Activated naive CD8-positive, alpha-beta T cell treated with anti-CD3 and anti-CD28 coated beads, Interleukin-2, amount 50 U/mL, for 24 hours (primary cell): ENCODE measurements around the gene LGALS4.
"Not testable (repeated sequence)": the region's sequence is repeated elsewhere in the genome, so short reads cannot be mapped to it uniquely, and the experiment has no call there.

ENCODE experiments used
- ATAC-seq: fragments of 150-1000 bp; cut with Tn5 transposase; one replicate; pipeline ENCODE4 v1.10.0; 2021
- DNase-seq: peaks from one replicate; pipeline ENCODE4 v3.0.0; 2021
- H3K27ac Mint-ChIP-seq: one replicate; pipeline ENCODE4 v1.8.0; 2021; ENCODE audit warnings: mild to moderate bottlenecking, mixed read lengths
- H3K27me3 Mint-ChIP-seq: one replicate; pipeline ENCODE4 v1.8.0; 2021; ENCODE audit warnings: mixed read lengths
- H3K36me3 Mint-ChIP-seq: one replicate; pipeline ENCODE4 v1.8.0; 2021; ENCODE audit warnings: low read depth, mixed read lengths
- H3K4me1 Mint-ChIP-seq: one replicate; pipeline ENCODE4 v1.8.0; 2021; ENCODE audit warnings: mixed read lengths
- H3K4me3 Mint-ChIP-seq: one replicate; pipeline ENCODE4 v1.8.0; 2021; ENCODE audit warnings: mild to moderate bottlenecking, moderate library complexity, mixed read lengths
- H3K9me3 Mint-ChIP-seq: one replicate; pipeline ENCODE4 v1.8.0; 2021; ENCODE audit warnings: mixed read lengths

LGALS4 gene

DNA sequence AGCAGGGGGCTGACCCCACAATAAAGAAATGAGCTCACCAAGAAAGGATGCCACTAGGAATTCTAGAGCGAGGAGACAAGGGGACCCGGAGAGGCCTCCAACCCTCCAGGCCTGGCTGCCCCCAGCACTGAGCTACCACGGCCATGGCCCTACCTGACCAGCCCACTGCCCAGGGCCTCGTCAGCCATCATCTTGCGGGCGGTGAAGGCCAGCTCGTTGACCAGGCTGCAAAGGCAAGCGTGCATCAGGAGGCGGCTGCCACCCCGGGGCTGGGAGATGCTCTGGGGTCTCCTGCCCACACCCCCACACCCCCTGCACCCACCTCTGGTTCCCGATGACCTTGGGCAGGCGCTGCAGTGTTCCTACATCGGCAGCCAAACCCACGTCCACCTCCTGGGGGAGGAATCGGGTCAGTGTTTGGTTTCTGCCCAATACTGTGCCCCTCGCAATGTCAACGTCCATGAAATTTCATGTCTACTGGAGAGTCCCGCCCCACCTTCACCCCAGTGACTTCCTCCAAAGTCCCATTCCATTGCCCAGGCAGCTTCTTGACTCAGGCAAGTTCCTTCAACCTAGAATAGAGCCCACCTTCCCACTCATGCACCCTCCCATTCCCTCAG lies 3.5 kb upstream of the LGALS4 start:
- Mint-ChIP-seq H3K27me3 (no peaks in the 10 kb centered on the region), H3K36me3 (peaks cover 7% of the 10 kb centered on the region), H3K4me3 (no peak overlapping the region), H3K9me3 (no peaks in the 10 kb centered on the region), H3K27ac (no peak overlapping the region), H3K4me1 (peaks cover 2% of the 10 kb centered on the region)
- ATAC-seq = no peak
- DNase-seq = no peak

DNA sequence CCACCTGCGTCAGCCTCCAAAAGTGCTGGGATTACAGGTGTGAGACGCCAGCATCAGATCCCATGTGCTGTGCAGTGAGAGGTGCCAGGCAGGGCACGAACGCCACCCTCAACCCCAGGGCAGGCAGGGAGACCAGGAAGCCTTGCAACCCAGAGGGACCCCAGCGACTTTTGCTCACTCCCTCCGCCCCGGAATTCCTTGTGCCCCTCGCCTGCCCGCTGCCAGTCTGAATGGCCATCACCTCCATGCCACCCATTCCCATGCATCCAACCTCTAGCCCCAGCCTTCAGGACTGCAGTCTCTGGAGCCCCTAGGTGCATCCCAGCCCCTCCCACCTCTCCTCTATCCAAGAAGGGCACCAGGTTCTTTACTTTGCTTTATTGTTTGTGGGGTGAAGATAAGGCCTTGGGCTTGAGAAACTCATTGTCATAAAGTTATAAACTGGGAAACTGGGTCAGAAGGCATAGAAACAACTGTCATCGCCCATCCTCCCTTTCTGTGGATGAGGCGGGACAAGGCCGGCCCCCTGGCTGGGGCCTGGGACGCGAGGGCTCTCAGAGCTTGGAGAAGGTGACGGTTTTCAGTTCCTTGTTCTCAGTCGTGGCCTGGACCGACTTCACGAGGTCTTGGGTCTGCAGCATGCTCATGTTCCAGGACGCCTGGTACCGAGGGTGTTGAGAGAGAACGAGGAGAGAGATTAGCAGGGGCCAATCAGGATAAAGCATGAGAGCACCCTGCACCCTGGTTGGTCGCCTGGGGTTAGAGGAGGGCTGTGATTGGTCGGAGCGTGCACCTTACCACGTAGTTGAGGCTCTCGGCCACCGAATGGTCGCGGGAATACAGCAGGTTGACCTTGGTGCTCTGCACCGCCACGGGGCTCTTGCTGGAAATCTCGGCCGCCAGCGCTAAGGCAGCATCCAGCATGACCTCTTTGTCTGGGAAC lies 2.6 kb upstream of the LGALS4 start:
- DNase-seq (no peak), ATAC-seq (no peak)
- Mint-ChIP-seq H3K36me3 (peaks cover 7% of the 10 kb centered on the region), H3K4me3 (no peak overlapping the region), H3K27me3 (no peaks in the 10 kb centered on the region), H3K27ac (no peak overlapping the region), H3K4me1 (peaks cover 2% of the 10 kb centered on the region), H3K9me3 (no peaks in the 10 kb centered on the region)

DNA sequence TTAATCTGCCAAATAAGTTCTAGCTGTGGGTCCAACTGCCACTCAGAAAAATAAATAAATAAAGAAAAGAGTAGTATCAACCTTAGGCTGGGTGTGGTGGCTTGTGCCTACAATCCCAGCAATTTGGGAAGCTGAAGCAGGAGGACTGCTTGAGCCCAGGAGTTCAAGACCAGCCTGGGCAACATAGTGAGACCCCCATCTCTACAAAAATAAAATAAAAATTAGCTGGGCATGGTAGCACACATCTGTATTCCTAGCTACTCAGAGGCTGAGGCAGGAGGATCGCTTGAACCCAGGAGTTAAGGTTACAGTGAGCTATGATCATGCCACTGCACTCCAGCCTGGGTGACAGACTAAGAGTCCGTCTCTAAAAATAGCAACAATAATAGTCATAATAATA lies 1.2 kb upstream of the LGALS4 start:
- H3K4me3 Mint-ChIP-seq, ATAC-seq, DNase-seq, H3K27me3 Mint-ChIP-seq, H3K4me1 Mint-ChIP-seq, H3K36me3 Mint-ChIP-seq, H3K9me3 Mint-ChIP-seq, H3K27ac Mint-ChIP-seq: not testable (repeated sequence)

DNA sequence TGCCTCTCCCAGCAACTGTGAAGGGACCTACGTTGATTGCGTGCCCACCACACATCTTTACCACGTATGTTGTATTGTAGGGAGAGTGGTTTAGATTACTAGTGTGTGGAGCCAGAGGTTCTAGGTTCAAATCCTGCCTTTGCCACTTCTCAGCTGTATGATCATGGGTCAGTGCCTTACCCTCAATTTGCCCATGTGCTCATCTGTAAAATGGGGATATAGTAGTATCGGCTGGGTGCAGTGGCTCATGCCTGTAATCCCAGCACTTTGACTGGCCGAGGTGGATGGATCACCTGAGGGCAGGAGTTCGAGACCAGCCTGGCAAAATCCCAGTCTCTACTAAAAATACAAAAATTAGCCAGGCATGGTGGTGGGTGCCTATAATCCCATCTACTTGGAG lies 578 bp upstream of the LGALS4 start:
- H3K4me1 Mint-ChIP-seq = no peaks in the 10 kb centered on the region
- H3K9me3 Mint-ChIP-seq = no peaks in the 10 kb centered on the region
- no peak overlapping the region for H3K27ac Mint-ChIP-seq
- H3K4me3 Mint-ChIP-seq = no peak overlapping the region
- H3K36me3 Mint-ChIP-seq = peaks cover 7% of the 10 kb centered on the region
- H3K27me3 Mint-ChIP-seq = no peaks in the 10 kb centered on the region
- DNase-seq = no peak
- no peak for ATAC-seq

DNA sequence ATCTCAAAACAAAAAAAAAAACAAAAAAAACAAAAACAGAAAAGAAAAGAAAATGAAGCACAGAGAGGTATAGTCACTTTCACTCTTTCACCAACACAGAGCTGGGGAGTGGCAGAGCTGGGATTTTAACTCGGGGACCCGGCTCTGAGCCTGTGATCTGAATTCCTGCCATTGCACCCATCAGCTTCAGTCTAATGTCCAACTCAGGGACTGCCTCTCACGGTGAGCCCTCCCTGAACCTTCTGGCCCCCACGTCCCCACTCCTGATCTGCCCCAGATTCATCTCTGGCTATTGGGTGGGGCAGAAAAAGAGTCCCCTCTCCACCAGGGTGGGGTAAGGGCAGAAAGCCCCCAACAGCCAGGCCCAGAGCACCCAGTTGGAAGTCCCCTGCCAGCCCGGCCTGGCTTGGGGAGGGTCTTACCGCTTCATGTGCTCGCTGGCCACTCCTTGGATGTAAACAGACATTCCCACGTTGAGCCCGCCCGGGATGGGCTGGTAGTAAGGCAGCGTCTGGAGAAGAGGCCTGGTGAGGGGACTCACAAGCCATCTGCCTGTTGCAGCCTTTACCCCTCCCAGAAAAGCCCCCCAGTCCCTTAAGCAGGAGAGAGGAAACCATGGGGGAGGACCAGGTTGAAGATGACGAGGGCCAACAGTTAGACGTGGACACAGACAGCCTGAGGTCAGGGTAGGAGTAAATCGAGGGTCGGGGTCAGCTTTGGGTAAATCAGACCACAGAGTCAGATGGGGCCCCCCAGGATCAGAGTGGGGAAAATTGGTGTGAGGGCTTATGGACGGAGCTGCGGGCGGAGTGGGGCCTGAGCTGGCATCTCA lies 520 bp downstream of the LGALS4 start:
- ATAC-seq (no peak), DNase-seq (no peak)
- H3K27me3 Mint-ChIP-seq = no peaks in the 10 kb centered on the region
- peaks cover 7% of the 10 kb centered on the region for H3K36me3 Mint-ChIP-seq
- no peaks in the 10 kb centered on the region for H3K4me1 Mint-ChIP-seq
- no peaks in the 10 kb centered on the region for H3K9me3 Mint-ChIP-seq
- H3K4me3 Mint-ChIP-seq = no peak overlapping the region
- H3K27ac Mint-ChIP-seq = no peak overlapping the region

DNA sequence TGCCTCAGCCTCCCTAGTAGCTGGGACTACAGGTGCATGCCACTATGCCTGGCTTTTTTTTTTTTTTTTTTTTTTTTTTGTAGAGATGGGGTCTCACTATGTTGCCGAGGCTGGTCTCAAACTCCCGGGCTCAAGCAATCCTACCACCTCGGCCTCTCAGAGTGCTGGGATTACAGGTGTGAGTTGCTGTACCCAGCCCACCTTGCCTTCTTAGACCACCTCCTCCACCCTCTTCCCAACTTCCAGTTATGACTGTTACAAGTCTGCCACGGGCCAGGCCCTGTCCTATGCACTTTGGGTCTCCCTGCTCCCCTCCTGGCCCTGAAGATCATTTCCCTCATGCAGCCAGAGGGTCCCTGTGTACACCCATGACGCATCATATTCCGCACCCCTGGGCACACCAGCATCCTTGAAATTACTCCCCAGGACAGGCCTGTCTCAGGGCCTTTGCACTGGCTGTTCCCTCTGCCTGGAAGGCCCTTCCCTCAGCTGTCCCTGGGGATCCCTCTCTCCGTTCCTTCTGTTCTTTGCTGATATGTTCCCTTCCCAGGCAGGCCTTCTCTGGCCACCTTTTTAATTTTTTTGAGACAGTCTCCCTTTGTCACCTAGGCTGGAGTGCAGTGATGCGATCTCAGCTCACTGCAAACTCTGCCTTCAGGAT lies 3.0 kb downstream of the LGALS4 start:
- H3K27me3 Mint-ChIP-seq = no peaks in the 10 kb centered on the region
- no peaks in the 10 kb centered on the region for H3K36me3 Mint-ChIP-seq
- H3K4me3 Mint-ChIP-seq = no peak overlapping the region
- H3K4me1 Mint-ChIP-seq = peaks cover 4% of the 10 kb centered on the region
- DNase-seq = no peak
- H3K9me3 Mint-ChIP-seq = no peaks in the 10 kb centered on the region
- ATAC-seq = no peak
- no peak overlapping the region for H3K27ac Mint-ChIP-seq

DNA sequence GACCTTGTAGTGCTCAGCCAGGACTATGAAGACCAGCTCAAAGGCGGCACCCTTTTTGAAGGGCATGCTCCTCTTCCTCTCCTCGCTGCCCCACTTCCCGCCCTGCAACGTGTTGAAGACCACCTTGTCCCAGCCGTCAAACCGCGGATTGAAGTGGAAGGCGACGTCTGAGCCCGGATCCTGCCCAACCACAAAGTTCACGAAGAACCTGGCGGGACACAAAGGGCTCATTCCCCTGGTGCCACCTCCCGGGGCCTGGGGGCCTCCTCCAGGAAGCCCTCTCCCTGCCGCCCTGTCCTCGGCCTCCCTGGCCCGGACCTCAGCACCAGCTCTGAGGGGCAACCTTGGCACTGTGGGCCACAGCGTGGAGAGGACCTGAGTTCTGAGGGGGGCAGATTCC lies 4.0 kb downstream of the LGALS4 start:
- DNase-seq (no peak), ATAC-seq (no peak)
- Mint-ChIP-seq H3K4me1 (peaks cover 4% of the 10 kb centered on the region), H3K27me3 (no peaks in the 10 kb centered on the region), H3K27ac (no peak overlapping the region), H3K4me3 (no peak overlapping the region), H3K36me3 (no peaks in the 10 kb centered on the region), H3K9me3 (no peaks in the 10 kb centered on the region)

DNA sequence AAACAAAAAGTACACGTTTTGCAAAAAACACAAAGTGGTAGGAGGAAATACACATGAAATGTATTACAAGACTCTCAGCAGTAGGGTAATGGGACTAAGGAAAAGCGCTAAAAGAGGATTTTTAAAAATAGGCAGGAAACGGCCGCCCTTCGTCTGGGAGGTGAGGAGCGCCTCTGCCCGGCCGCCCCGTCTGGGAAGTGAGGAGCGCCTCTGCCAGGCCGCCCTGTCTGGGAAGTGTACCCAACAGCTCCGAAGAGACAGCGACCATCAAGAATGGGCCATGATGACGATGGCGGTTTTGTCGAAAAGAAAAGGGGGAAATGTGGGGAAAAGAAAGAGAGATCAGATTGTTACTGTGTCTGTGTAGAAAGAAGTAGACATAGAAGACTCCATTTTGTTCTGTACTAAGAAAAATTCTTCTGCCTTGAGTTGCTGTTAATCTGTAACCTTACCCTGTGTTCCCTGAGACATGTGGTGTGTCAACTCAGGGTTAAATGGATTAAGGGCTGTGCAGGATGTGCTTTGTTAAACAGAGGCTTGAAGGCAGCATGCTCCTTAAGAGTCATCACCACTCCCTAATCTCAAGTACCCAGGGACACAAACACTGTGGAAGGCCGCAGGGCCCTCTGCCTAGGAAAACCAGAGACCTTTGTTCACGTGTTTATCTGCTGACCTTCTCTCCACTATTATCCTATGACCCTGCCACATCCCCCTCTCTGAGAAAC lies 5.2 kb downstream of the LGALS4 start:
- not testable (repeated sequence) for H3K27ac Mint-ChIP-seq, H3K4me1 Mint-ChIP-seq, H3K4me3 Mint-ChIP-seq, H3K9me3 Mint-ChIP-seq, H3K36me3 Mint-ChIP-seq, ATAC-seq, DNase-seq, H3K27me3 Mint-ChIP-seq

DNA sequence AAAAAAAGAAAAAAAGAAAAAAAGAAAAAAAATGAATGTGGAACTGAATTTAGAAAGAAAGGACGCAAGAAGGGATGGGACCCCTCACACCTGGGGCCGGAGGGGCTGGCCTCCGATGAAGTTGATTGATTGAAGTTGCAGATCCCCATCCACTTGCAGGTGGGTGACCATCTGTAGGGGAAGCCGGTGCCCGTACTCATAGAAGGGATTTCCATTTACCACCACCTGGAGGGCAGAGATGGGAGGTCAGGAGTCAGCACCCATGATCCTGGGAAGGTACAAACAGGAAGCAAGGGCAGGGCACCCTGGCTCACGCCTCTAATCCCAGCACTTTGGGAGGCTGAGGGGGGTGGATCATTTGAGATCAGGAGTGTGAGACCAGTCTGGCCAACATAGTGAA lies 6.4 kb downstream of the LGALS4 start:
- Mint-ChIP-seq H3K9me3 (no peaks in the 10 kb centered on the region), H3K4me1 (peaks cover 4% of the 10 kb centered on the region), H3K36me3 (no peaks in the 10 kb centered on the region), H3K4me3 (no peak overlapping the region), H3K27me3 (no peaks in the 10 kb centered on the region), H3K27ac (no peak overlapping the region)
- DNase-seq (no peak), ATAC-seq (no peak)

DNA sequence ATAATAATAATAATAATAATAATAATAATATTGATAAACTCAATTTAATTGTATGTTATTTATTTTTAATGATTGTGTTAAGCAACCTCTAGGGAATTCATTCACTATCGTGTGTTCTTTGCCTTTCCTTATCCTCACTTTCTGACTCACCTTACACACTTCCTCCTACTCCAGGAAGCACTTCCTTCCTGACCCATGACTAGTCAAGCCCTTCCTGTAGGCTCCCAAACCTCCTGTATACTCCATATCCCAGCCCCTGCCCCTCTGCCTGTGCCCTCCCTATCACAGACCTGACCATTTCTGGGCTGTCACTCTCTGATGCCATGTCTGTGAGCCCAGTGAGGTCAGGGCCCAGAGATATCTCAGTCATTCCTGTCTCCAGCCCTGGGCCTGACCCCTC lies 7.6 kb downstream of the LGALS4 start:
- no peaks in the 10 kb centered on the region for H3K27me3 Mint-ChIP-seq
- H3K27ac Mint-ChIP-seq = no peak overlapping the region
- DNase-seq (no peak), ATAC-seq (no peak)
- H3K4me1 Mint-ChIP-seq = peaks cover 4% of the 10 kb centered on the region
- H3K36me3 Mint-ChIP-seq = no peaks in the 10 kb centered on the region
- H3K9me3 Mint-ChIP-seq = no peaks in the 10 kb centered on the region
- H3K4me3 Mint-ChIP-seq = no peak overlapping the region

DNA sequence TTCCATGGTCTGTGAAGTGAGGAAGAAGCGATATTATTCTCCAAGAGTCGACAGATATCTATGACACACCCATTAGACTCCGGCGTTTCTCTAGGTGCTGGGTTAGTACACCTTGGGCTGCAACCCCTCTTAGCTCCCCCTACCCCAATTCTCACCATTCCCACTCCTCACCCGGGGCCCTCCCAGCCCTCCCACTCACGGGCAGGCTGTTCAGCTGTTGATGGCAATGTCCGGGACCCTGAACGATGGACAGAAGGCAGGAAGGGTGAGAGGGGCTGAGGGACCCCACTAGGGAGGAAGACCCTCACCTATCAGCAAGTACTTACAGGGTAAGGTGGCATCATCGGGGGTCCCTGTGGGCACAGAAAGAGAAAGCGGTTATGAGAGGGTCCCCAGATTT lies 9.2 kb downstream of the LGALS4 start:
- DNase-seq (no peak), ATAC-seq (no peak)
- H3K9me3 Mint-ChIP-seq = no peaks in the 10 kb centered on the region
- H3K27me3 Mint-ChIP-seq = no peaks in the 10 kb centered on the region
- H3K36me3 Mint-ChIP-seq = no peaks in the 10 kb centered on the region
- H3K4me1 Mint-ChIP-seq = peaks cover 7% of the 10 kb centered on the region
- H3K4me3 Mint-ChIP-seq = no peak overlapping the region
- H3K27ac Mint-ChIP-seq = no peak overlapping the region

DNA sequence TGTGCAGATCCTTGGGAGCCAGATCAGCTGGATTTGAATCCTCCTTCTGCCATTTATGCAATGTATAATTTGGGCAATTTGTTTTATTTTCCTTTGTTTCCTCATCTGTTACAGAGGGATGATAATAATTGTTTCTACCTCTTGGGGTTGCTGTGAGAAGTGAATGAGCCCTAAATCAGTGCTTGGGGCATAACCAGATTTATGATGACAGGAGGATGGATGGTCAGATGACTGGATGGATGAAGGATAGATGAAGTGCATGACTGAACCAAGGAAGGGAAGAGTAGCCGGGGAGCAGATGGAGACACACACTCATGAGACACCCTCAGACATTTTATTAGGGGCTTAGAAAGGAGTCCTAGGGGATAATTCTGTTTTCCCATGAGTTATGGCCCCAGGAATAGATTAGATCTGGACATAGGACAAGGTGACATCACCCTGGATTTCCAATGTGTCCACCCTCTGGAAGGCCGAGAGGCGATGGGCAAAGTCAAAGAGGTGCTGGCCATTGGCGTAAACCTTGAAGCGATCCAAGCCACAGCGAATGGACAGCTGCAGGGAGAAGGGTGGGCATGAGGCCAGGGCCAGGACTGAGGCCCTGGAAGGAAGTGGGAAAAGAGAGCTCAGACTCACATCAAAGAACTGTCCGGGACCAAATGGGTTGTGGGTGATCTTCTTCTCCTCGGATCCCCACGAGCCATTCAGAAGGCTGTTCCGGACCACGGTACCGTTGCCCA lies 11.2 kb downstream of the LGALS4 start:
- peaks cover 7% of the 10 kb centered on the region for H3K4me1 Mint-ChIP-seq
- H3K36me3 Mint-ChIP-seq = no peaks in the 10 kb centered on the region
- ATAC-seq (no peak), DNase-seq (no peak)
- no peaks in the 10 kb centered on the region for H3K9me3 Mint-ChIP-seq
- H3K4me3 Mint-ChIP-seq = no peak overlapping the region
- no peak overlapping the region for H3K27ac Mint-ChIP-seq
- H3K27me3 Mint-ChIP-seq = no peaks in the 10 kb centered on the region

DNA sequence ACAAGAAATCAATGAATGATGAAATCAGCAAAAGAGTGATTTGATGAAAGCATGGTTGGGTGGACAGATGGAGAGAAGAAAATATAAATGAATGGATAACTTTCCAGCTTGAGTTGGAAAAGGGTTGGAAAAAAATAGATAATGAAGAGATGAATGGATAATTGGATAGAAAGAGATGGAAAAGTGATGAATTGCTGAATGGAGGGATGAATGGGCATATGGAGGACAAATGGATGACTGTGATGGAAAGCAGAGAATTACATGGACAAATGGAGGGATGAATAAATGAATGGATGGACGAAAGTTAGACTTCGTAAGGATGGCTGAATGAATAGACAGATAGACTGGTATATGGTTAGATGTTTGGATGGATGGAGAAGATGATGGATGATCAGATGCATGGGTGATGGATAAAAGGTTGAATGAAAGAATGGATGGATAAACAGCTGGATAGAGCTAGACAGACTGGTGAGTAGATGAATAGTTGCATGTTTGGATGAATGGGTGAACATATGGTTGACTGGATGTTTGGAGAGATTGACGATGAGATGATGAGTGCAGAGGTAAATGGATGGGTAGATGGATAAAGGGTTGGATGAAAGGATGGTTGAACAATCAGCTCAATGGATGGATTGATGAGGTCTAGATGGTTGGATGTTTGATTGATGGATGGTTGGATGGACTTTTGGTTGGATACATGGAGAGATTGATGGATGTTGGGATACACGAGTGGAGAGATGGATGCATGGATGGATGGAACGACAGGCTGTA lies 12.0 kb downstream of the LGALS4 start:
- Mint-ChIP-seq H3K27ac (no peak overlapping the region), H3K4me3 (no peak overlapping the region), H3K4me1 (peaks cover 7% of the 10 kb centered on the region), H3K36me3 (no peaks in the 10 kb centered on the region), H3K27me3 (no peaks in the 10 kb centered on the region), H3K9me3 (no peaks in the 10 kb centered on the region)
- DNase-seq = no peak
- no peak for ATAC-seq
